Embryonic facial prominence (tissue), 1 donor: ENCODE data around the gene DNM3.
"Not testable (repeated sequence)": the region's sequence is repeated elsewhere in the genome, so short reads cannot be mapped to it uniquely, and the experiment has no call there.

Source experiments
- DNase-seq: peaks from one replicate; pipeline ENCODE4 v3.0.0-alpha.2; 2016; ENCODE audit errors: extremely low spot score

Gene DNM3

GRCh38 chr1:172275478-172275877 lies 434.2 kb downstream of the DNM3 start:
- no peak for DNase-seq

GRCh38 chr1:172276120-172276818 lies 435.0 kb downstream of the DNM3 start:
- DNase-seq, result no peak

- no peak for DNase-seq
Observed at GRCh38 chr1:172277275-172277674, 436.0 kb downstream of the DNM3 start.

GRCh38 chr1:172277989-172278388 lies 436.7 kb downstream of the DNM3 start:
- no peak for DNase-seq

- DNase-seq, result no peak
Observed at GRCh38 chr1:172278478-172278877, 437.2 kb downstream of the DNM3 start.

GRCh38 chr1:172279939-172280636 lies 438.8 kb downstream of the DNM3 start:
- DNase-seq, result no peak

GRCh38 chr1:172283766-172284165 lies 442.5 kb downstream of the DNM3 start:
- DNase-seq, result no peak

GRCh38 chr1:172286629-172287076 lies 445.4 kb downstream of the DNM3 start:
- no peak for DNase-seq

GRCh38 chr1:172287208-172287607 lies 445.9 kb downstream of the DNM3 start:
- DNase-seq, result no peak

GRCh38 chr1:172288581-172288980 lies 447.3 kb downstream of the DNM3 start:
- DNase-seq, result no peak

- no peak for DNase-seq
Observed at GRCh38 chr1:172289448-172289847, 448.1 kb downstream of the DNM3 start.

- DNase-seq, result no peak
Observed at GRCh38 chr1:172292840-172293239, 451.5 kb downstream of the DNM3 start.

GRCh38 chr1:172293429-172293828 lies 452.1 kb downstream of the DNM3 start:
- DNase-seq, result no peak

- no peak for DNase-seq
Observed at GRCh38 chr1:172298141-172298540, 456.8 kb downstream of the DNM3 start.

- DNase-seq, result no peak
Observed at GRCh38 chr1:172298911-172299310, 457.6 kb downstream of the DNM3 start.

- DNase-seq, result no peak
Observed at GRCh38 chr1:172299515-172299914, 458.2 kb downstream of the DNM3 start.

- not testable (repeated sequence) for DNase-seq
Observed at GRCh38 chr1:172307508-172307907, 466.2 kb downstream of the DNM3 start.

- DNase-seq, result no peak
Observed at GRCh38 chr1:172308142-172308541, 466.8 kb downstream of the DNM3 start.

- no peak for DNase-seq
Observed at GRCh38 chr1:172308577-172308976, 467.3 kb downstream of the DNM3 start.

GRCh38 chr1:172320733-172321132 lies 479.4 kb downstream of the DNM3 start:
- no peak for DNase-seq

- DNase-seq, result peak; percentile 73
Observed at GRCh38 chr1:172321451-172321850, 480.2 kb downstream of the DNM3 start.

GRCh38 chr1:172322219-172323061 lies 481.1 kb downstream of the DNM3 start:
- DNase-seq, result peak; percentile 76
